Measurements from ENCODE around the gene NOP56. TPM values are rescaled to one million over a fixed set of nuclear protein-coding genes. Genes with fewer than 3 reads are reported as not detected.
A peak's percentile ranks its signal among the peaks of the same experiment; 100 is the strongest.

The NOP56 gene
- 100 to 1,000 TPM; 424 to 981 TPM for total RNA-seq

DNA sequence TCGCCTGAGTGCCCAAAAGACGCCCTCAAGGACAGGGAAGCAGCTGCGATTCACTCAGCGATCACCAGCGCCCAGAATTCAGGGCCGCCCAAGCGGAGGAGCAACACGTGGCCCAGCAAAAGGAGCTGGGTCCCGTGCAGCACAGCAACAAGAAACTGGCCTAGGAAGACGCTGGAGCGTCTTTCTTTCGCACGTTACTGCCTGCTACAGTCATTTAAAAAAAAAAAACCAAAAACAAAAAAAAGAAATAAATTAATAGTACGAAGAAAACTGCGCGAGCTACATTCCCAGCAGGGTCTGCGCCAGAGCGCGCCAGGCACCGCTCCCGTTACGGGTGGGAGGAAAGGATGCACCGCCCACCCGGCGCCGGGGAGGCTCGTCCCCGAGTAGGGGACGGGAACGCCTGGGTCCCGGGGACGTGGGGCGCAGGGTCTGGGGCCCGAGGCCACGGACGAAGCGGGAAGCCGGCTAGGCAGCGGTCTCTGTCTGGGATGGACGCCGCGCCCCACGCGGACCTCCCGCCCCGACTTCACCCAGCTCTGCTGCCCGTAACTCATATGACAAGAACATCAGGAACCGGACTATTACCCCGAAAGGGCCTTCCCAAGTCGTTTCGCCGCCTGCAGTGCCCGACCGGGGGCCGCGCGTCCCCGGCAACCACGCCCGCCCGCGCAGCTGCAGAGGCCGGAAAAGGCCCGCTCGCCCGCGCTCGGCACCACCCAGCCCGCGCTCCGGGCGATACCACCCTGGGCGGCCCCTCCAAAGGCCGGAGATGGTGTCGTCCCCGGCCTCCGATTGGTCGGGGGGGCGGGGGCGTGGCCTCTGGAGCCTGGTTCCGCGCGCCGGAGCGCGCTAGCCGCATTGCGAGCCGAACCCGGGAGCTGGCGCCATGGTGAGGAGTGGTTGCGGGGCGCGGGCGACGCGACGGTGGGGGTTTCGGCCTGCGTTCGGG lies at the start of gene NOP56:
TSS of gene NOP56 (plus strand) at position 861 of the 952 bp plus-strand sequence. CDS start at position 890, 29 bp downstream.
- peak within 1 kb of the TSS; percentile 90 for H3K4me3 Mint-ChIP-seq
- H3K27ac Mint-ChIP-seq, result peak within 1 kb of the TSS; percentile 89 to 91
- no peaks in the 10 kb centered on the region for H3K27me3 Mint-ChIP-seq
- ATAC-seq (peak; percentile 96 to 97), DNase-seq (ENCODE audit: low spot score) (peak; percentile 96)
- H3K9me3 Mint-ChIP-seq, result no peaks in the 10 kb centered on the region
- peaks cover 21% of the 10 kb centered on the region for H3K36me3 Mint-ChIP-seq
- peaks cover 25 to 28% of the 10 kb centered on the region in 2 donors for H3K4me1 Mint-ChIP-seq (ENCODE audit: low read depth in 2 of 2)

DNA sequence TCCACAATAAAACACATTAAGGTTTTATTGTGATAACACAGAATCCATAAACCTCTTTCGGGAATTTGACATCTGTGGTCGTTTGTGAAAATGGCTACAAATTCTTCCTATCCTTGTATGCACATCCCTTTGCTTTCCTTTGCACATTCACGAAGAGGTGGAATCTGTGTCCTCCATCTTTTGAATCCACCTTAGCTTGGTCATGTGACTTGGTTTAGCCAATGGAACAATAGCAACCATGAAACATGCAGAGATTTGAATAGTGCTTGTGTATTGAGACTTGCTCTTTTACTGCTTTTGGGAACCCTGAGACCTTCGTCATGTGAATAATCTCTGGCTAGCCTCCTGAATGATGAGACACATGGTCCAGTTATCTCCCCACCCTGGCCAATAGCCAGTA lies 49.7 kb upstream of the NOP56 start:
- H3K36me3 Mint-ChIP-seq, result peaks cover 11% of the 10 kb centered on the region
- no peak overlapping the region for H3K4me3 Mint-ChIP-seq
- no peak for ATAC-seq
- H3K27ac Mint-ChIP-seq, result no peak overlapping the region
- peaks cover 5% of the 10 kb centered on the region for H3K9me3 Mint-ChIP-seq
- no peak for DNase-seq (ENCODE audit: low spot score)
- H3K27me3 Mint-ChIP-seq, result peaks cover 5 to 7% of the 10 kb centered on the region in 2 donors
- H3K4me1 Mint-ChIP-seq (ENCODE audit: low read depth in 2 of 2), result no peaks in the 10 kb centered on the region

- ATAC-seq (no peak), DNase-seq (ENCODE audit: low spot score) (no peak)
- Mint-ChIP-seq H3K4me1 (ENCODE audit: low read depth in 2 of 2) (no peaks in the 10 kb centered on the region), H3K27me3 (peaks cover 5 to 10% of the 10 kb centered on the region in 2 donors), H3K9me3 (peaks cover 5% of the 10 kb centered on the region), H3K27ac (no peak overlapping the region), H3K36me3 (peaks cover 11% of the 10 kb centered on the region), H3K4me3 (no peak overlapping the region)
These were observed 48.5 kb upstream of the NOP56 start for GRCh38 chr20:2603816-2604505.

DNA sequence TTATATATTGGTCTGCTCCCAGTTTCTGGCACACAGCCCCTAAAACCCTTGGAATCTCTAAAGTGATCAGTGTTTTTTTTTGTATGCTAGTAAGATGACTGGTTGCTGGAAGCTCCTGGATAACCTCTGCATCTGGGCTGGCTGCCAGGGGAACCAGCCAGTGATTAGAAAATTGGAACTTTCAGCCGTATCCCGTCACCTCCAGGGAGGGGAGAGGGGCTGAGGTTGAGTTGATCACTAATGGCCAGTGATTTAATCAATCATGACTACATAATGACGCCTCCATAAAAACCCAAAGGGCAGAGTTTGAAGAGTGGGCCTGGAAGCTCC lies 48.0 kb upstream of the NOP56 start:
- Mint-ChIP-seq H3K27ac (no peak overlapping the region), H3K9me3 (peaks cover 5% of the 10 kb centered on the region), H3K4me3 (no peak overlapping the region), H3K36me3 (peaks cover 11% of the 10 kb centered on the region), H3K4me1 (ENCODE audit: low read depth in 2 of 2) (no peaks in the 10 kb centered on the region), H3K27me3 (peaks cover 9 to 13% of the 10 kb centered on the region in 2 donors)
- ATAC-seq (no peak), DNase-seq (ENCODE audit: low spot score) (no peak)

DNA sequence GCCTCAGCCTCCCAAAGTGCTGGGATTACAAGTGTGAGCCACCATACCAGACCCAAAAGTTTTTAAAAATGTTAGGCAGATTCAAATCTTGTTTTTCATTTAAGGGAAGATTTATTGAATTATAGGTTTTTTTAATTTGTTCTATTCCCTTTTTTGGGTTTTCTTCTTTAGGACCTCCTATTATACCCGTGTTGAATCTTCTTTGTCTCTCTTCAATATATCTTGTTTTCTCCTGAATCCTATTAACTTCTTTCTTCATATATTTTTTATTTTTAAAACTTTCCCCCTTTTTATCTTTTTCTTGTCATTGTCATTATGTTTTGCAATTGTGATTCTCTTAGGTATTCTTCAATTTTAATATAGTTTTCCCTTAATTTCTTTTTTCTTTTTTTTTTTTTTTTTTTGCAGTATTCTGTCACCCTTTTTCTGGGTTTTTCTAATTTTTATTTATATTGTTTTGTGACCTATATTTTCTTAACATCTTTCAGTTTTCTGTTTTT lies 45.9 kb upstream of the NOP56 start:
- Mint-ChIP-seq H3K27me3 (peaks cover 16 to 20% of the 10 kb centered on the region in 2 donors), H3K27ac (no peak overlapping the region), H3K9me3 (peaks cover 5% of the 10 kb centered on the region), H3K36me3 (peaks cover 11% of the 10 kb centered on the region), H3K4me1 (ENCODE audit: low read depth in 2 of 2) (no peaks in the 10 kb centered on the region), H3K4me3 (no peak overlapping the region)
- ATAC-seq (no peak), DNase-seq (ENCODE audit: low spot score) (no peak)

DNA sequence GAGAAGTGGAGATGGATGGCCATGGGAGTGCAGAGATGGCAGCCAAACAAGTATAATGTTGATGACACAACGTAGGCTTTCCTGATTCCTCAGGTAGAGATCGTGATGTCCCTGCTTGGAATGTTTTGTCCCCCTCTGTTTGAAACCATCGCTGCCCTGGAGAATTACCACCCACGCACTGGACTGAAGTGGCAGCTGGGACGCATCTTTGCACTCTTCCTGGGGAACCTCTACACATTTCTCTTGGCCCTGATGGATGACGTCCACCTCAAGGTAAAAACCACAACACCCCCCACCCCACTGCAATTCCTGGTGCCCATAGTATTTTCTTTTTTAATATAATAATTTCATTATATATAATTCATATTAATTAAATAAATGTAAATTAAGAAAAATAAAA lies 42.1 kb upstream of the NOP56 start:
- no peaks in the 10 kb centered on the region for H3K4me1 Mint-ChIP-seq (ENCODE audit: low read depth in 2 of 2)
- H3K27ac Mint-ChIP-seq, result no peak overlapping the region
- H3K9me3 Mint-ChIP-seq, result peaks cover 5% of the 10 kb centered on the region
- DNase-seq (ENCODE audit: low spot score) (no peak), ATAC-seq (no peak)
- H3K27me3 Mint-ChIP-seq, result peaks cover 25% of the 10 kb centered on the region in 2 donors
- peaks cover 11% of the 10 kb centered on the region for H3K36me3 Mint-ChIP-seq
- no peak overlapping the region for H3K4me3 Mint-ChIP-seq

DNA sequence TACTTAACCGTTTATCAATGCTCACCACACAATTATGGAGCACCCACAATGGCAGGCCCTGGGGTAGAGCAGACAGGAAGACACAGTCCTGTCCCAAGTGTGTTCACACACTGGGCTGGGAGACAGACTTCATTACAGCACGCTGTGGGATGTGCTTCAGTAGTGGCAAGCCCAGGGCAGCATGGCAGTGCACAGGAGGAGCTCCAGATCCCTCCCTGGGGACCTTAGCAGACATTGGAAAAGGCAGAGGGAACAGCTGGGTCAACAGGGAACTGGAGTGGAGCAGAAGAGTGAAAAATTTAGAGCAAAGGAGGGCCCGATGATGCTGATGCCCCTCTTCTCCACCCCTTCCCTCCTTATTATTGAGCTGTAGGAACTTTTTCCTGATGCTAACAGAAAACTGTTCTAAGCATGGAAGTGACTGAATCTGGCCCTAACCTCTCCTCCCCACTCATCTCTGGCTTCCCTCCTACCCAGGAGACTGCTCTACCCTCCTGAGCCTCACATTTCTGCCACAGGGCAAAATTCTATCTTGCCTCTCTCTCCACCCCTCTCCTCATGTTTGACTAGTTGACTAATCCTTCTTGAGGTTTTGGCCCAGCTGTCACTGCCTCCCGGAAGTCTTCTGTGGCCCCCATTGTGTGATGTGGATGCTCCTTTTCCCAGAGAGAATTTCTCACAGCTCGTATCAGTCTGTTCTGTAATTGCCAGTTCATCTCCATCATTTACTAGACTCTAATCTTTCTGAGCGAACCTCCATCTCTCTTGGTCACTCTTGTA lies 41.3 kb upstream of the NOP56 start:
- no peak for DNase-seq (ENCODE audit: low spot score)
- Mint-ChIP-seq H3K4me3 (no peak overlapping the region), H3K27ac (no peak overlapping the region), H3K9me3 (peaks cover 5% of the 10 kb centered on the region), H3K4me1 (ENCODE audit: low read depth in 2 of 2) (no peaks in the 10 kb centered on the region), H3K36me3 (peaks cover 11% of the 10 kb centered on the region), H3K27me3 (peaks cover 29 to 31% of the 10 kb centered on the region in 2 donors)
- no peak for ATAC-seq

- H3K4me1 Mint-ChIP-seq (ENCODE audit: low read depth in 2 of 2), result no peaks in the 10 kb centered on the region
- H3K9me3 Mint-ChIP-seq, result peaks cover 5% of the 10 kb centered on the region
- ATAC-seq (no peak), DNase-seq (ENCODE audit: low spot score) (no peak)
- peaks cover 7% of the 10 kb centered on the region for H3K36me3 Mint-ChIP-seq
- no peak overlapping the region for H3K4me3 Mint-ChIP-seq
- H3K27ac Mint-ChIP-seq, result no peak overlapping the region
- H3K27me3 Mint-ChIP-seq, result peaks cover 32 to 36% of the 10 kb centered on the region in 2 donors
These were observed 40.4 kb upstream of the NOP56 start for GRCh38 chr20:2612073-2612472.

GRCh38 chr20:2616634-2617033 lies 35.8 kb upstream of the NOP56 start:
- H3K4me1 Mint-ChIP-seq (ENCODE audit: low read depth in 2 of 2), result no peaks in the 10 kb centered on the region
- peaks cover 4% of the 10 kb centered on the region for H3K36me3 Mint-ChIP-seq
- H3K27ac Mint-ChIP-seq, result no peak overlapping the region
- H3K27me3 Mint-ChIP-seq, result peaks cover 21 to 43% of the 10 kb centered on the region in 2 donors
- DNase-seq (ENCODE audit: low spot score) (no peak), ATAC-seq (no peak)
- H3K9me3 Mint-ChIP-seq, result no peaks in the 10 kb centered on the region
- H3K4me3 Mint-ChIP-seq, result no peak overlapping the region

DNA sequence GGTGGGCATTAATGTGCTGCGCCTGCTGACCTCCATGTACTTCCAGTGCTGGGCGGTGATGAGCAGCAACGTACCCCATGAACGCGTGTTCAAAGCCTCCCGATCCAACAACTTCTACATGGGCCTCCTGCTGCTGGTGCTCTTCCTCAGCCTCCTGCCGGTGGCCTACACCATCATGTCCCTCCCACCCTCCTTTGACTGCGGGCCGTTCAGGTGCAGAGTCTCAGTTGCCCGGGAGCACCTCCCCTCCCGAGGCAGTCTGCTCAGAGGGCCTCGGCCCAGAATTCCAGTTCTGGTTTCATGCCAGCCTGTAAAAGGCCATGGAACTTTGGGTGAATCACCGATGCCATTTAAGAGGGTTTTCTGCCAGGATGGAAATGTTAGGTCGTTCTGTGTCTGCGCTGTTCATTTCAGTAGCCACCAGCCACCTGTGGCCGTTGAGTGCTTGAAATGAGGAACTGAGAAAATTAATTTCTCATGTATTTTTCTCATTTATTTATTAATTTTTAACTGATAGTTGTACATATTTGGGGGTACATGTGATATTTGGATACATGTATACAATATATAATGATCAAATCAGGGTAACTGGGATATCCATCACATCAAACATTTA lies 35.2 kb upstream of the NOP56 start:
- Mint-ChIP-seq H3K36me3 (peaks cover 4% of the 10 kb centered on the region), H3K4me1 (ENCODE audit: low read depth in 2 of 2) (no peaks in the 10 kb centered on the region), H3K4me3 (no peak overlapping the region), H3K27me3 (peaks cover 19 to 40% of the 10 kb centered on the region in 2 donors), H3K27ac (no peak overlapping the region), H3K9me3 (no peaks in the 10 kb centered on the region)
- no peak for DNase-seq (ENCODE audit: low spot score)
- ATAC-seq, result no peak

DNA sequence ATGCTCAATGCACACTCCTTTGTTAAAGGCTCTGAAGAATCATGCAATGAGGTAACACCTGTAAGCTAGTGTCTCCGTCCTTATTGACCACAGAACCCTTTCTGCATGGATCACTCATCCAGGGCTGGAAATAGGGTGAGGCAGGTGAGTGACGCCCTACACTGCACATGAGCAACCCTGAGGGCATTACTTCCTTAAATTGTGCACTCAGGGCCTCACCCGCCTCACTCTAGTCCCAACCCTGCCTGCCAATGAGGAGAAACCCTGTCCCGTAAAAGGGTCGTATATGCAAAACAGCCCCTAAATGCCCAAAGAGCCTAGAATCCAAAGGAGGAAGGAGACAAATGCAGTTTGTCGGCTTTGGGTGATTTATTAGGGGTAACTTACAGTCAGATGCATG lies 33.6 kb upstream of the NOP56 start:
- Mint-ChIP-seq H3K36me3 (peaks cover 4% of the 10 kb centered on the region), H3K27me3 (peaks cover 22 to 40% of the 10 kb centered on the region in 2 donors), H3K4me3 (no peak overlapping the region), H3K9me3 (no peaks in the 10 kb centered on the region), H3K27ac (no peak overlapping the region), H3K4me1 (ENCODE audit: low read depth in 2 of 2) (no peaks in the 10 kb centered on the region)
- DNase-seq (ENCODE audit: low spot score) (no peak), ATAC-seq (no peak)

GRCh38 chr20:2619337-2619736 lies 33.1 kb upstream of the NOP56 start:
- H3K4me3 Mint-ChIP-seq, result no peak overlapping the region
- H3K4me1 Mint-ChIP-seq (ENCODE audit: low read depth in 2 of 2), result no peaks in the 10 kb centered on the region
- ATAC-seq (no peak), DNase-seq (ENCODE audit: low spot score) (no peak)
- H3K36me3 Mint-ChIP-seq, result peaks cover 4% of the 10 kb centered on the region
- peaks cover 22 to 40% of the 10 kb centered on the region in 2 donors for H3K27me3 Mint-ChIP-seq
- H3K27ac Mint-ChIP-seq, result no peak overlapping the region
- no peaks in the 10 kb centered on the region for H3K9me3 Mint-ChIP-seq

DNA sequence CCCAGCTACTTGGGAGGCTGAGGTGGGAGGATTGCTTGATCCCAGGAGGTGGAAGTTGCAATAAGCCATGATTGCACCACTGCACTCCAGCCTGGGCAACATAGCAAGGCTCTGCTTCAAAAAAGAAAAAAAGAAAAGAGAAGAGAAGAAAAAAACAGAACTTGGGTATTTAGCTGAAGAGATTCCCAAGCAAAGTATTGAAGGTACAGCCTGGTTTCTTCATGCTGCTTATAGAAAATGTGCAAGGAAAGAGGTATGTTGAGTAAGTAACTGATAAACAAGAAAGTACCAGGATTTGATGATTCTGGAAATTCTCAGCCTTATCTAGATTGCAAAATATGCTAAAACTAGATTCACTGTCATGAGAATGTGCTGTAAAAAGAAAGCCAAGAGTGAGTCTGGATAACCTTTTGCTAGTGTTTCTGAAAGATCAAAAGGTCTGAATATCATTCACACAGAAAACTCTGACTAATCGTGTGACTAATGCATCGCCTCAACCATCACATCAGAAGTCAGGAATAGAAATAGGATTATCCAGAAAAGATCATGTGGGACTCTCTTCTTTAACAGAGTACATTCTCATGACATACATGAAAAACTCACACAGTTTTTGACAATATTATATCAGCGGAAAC lies 32.4 kb upstream of the NOP56 start:
- Mint-ChIP-seq H3K9me3 (no peaks in the 10 kb centered on the region), H3K36me3 (peaks cover 4% of the 10 kb centered on the region), H3K4me3 (no peak overlapping the region), H3K27me3 (peaks cover 22 to 38% of the 10 kb centered on the region in 2 donors), H3K4me1 (ENCODE audit: low read depth in 2 of 2) (no peaks in the 10 kb centered on the region), H3K27ac (no peak overlapping the region)
- ATAC-seq (no peak), DNase-seq (ENCODE audit: low spot score) (no peak)

Data from natural killer cell treated with Interleukin-12 subunit alpha and Interleukin-12 subunit beta and Interleukin-15 and Interleukin-18, amount 100 ng/mL, for 72 hours (primary cell).